Amniotic epithelial cell (primary cell): Measurements from ENCODE around the gene MPV17L.
"Not testable (repeated sequence)": the region's sequence is repeated elsewhere in the genome, so short reads cannot be mapped to it uniquely, and the experiment has no call there.

ENCODE experiments used
- DNase-seq: peaks from one replicate; pipeline ENCODE4 v3.0.0-alpha.2; 2010; ENCODE audit warnings: low read depth

Gene MPV17L

DNA sequence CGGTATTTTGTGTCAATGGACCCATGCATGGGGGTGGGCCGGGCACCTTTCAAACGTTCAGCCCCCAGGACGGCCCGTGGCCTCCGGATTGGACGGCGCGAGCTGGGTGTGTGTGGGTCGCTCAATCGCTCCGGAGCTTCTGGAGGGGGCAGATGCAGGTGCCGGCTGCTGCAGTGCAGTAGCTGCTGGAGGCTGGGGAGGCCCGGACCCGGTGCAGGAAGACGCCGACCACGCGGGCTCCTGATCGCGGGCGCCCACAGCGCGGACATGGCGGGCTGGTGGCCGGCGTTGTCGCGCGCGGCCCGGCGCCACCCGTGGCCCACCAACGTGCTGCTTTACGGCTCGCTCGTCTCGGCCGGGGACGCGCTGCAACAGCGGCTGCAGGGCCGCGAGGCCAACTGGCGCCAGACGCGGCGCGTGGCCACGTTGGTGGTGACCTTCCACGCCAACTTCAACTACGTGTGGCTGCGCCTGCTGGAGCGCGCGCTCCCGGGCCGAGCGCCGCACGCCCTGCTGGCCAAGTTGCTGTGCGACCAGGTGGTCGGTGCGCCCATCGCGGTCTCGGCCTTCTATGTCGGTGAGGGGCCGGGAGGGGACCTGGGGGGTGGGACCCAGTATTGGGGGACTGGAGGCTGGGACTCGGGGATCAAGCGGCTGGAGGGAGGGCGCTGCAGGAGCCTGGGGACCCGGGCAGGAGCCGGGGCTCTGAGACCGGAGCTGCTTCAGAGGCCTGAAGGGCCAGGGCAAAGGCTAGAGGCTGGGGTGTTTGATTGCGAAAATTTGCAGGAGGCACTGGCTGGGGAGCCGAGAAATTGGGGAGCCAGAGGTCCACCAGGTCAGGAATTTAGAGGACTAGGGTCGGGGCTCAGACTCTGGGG lies at the start of gene MPV17L:
MPV17L (plus strand) TSS at position 124 of the 878 bp plus-strand sequence; CDS start at position 268, 144 bp downstream.
- DNase-seq, result not testable (repeated sequence)

DNA sequence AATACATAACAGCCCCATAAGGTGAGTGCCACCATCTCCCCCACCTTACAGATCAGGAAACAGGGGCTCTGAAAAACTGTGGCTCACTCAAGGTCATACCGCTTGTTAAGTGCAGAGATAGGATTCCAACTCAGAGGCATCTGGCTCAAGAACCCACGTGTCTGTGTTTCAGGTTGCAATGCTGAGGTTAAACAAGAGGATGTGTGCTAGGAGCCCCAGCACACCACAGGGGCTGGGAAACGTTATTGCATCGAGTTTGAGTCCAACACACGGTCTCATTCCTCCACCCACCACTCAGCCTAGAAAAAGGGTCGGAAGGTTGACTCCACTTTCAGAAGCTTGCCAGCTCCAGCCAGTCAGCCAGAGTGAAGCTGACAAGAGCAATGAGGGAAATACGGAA lies 46.8 kb upstream of the MPV17L start:
- DNase-seq, result not testable (repeated sequence)

DNA sequence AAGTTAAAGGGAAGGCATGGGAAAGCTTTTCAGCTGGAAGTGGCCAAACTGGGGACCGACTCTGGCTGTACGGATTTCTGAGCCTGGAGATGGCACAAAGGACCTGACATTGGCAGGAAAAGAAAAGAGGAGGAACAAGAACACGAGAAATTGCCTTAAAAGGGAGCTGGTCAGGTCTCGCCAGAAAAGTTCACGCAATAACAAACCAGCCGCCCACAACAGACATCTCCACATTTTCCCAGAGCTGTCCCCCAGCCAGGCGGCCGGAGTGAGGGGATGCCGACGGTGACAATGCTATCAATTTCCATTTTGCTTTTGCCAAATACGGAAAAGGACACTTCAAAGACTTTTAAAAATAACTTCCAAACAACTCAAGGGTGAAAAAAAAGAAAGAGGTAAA lies 44.3 kb upstream of the MPV17L start:
- DNase-seq, result not testable (repeated sequence)

GRCh38 chr16:15351745-15352144 lies 43.8 kb upstream of the MPV17L start:
- not testable (repeated sequence) for DNase-seq

GRCh38 chr16:15352852-15353251 lies 42.7 kb upstream of the MPV17L start:
- DNase-seq, result not testable (repeated sequence)

- DNase-seq, result not testable (repeated sequence)
These were observed 40.7 kb upstream of the MPV17L start for GRCh38 chr16:15354846-15355245.

- not testable (repeated sequence) for DNase-seq
These were observed 38.1 kb upstream of the MPV17L start for GRCh38 chr16:15357495-15357894.

DNA sequence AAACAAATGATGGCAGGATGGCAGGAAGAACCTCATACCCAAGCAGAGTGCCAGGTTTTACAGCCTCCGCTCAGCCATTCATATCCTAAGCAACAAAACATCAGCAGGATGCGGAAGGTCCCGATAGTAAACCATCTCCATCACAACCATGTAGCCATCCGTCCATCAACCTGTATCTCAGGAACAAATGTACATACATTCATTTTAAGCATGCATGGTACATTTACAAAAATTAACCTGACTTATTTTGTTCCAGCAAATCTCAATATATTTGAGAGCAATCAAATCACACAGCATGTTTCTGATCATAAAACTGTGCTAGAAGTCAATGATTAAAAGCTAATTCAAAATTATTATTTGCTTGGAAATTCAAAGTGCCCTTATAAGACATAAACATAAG lies 17.4 kb upstream of the MPV17L start, which contains the start of gene NPIPA5:
NPIPA5 (minus strand) TSS at position 101 of the 400 bp plus-strand sequence; CDS start at position 101, 0 bp downstream.
- not testable (repeated sequence) for DNase-seq

GRCh38 chr16:15382810-15383209 lies 12.7 kb upstream of the MPV17L start:
- DNase-seq, result peak; percentile 49

- not testable (repeated sequence) for DNase-seq
These were observed 7.5 kb upstream of the MPV17L start for GRCh38 chr16:15388060-15388459.

GRCh38 chr16:15389916-15390315 lies 5.6 kb upstream of the MPV17L start:
- DNase-seq, result not testable (repeated sequence)

DNA sequence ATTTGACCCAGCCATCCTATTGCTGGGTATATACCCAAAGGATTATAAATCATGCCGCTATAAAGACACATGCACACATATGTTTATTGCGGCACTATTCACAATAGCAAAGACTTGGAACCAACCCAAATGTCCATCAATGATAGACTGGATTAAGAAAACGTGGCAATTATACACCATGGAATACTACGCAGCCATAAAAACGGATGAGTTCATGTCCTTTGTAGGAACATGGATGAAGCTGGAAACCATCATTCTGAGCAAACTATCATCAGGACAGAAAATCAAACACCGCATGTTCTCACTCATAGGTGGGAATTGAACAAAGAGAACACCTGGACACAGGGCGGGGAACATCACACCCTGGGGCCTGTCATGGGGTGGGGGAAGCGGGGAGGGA lies 2.5 kb upstream of the MPV17L start:
- not testable (repeated sequence) for DNase-seq

DNA sequence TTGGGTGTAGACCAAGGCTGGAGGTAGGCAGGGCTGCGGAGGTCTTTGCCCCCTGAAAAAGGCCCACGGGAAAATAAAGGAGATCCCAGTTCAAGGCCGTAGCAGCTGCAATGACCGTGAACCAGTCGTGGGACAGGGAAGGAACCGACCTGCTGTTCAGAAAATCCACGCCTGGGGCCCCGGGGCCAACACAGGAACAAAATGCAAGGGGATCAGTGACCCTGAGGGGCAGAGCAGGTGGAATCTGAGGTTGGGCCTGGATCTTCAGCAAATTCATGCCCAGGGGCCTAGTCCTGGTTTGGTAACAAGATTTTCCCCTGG lies 915 bp downstream of the MPV17L start:
- DNase-seq, result not testable (repeated sequence)

DNA sequence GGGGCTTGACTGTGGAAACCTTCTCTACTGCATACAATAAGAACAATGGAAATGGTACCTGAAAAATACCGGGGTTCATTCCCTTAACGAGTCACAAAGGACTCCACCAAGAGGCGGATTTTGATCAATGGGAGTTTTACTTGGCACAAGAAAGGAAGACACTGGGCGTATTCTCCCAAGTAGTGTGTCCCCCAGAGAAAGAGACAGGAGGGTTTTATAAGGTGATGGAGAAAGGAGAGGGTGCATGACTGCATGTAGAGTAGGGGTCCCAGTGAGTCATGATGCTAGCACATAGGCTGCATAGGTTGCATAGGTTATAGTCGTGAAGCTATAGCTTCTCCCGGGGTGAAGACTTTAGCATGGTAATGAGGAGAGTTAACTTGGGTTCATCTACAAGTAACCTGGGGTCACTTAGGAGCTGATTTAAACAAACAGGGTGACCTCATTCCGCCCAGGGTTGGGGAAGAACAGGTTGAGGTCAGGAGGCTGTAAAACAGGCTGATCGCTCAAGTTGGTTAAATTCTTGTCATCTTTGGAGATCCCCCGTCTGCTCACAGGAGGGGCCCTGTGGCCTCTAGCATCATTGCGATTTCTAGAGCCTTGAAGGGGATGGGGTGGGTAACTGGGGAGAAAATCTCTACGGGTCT lies 1.5 kb downstream of the MPV17L start:
- DNase-seq, result no peak

DNA sequence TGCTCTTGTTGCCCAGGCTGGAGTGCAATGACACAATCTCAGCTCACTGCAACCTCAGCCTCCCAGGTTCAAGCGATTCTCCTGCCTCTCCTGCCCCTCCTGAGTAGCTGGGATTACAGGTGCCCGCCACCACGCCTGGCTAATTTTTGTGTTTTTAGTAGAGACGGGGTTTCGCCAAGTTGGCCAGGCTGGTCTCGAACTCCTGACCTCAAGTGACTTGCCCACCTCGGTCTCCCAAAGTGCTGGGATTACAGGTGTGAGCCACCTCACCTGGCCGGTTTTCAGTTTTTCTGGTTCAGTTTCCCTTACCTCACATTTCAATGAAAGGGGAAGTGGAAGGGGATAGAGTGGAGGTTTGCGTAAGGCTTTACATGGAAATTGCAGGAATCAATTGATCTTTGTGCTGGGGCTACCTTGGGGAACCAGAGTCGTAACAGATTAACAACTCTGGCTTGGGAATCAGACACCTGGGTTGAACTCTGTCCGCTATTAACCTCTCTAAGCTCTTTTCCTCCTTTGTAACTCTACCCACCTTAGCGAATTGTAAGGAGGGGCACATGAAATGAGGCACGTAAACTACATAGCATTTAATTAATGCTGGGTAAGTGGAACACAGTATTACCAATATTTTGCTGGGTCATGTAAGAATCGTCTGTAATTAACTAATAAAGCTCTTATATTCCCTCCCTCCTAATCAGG lies 3.2 kb downstream of the MPV17L start:
- no peak for DNase-seq

GRCh38 chr16:15399317-15399716 lies 3.8 kb downstream of the MPV17L start:
- DNase-seq, result no peak

DNA sequence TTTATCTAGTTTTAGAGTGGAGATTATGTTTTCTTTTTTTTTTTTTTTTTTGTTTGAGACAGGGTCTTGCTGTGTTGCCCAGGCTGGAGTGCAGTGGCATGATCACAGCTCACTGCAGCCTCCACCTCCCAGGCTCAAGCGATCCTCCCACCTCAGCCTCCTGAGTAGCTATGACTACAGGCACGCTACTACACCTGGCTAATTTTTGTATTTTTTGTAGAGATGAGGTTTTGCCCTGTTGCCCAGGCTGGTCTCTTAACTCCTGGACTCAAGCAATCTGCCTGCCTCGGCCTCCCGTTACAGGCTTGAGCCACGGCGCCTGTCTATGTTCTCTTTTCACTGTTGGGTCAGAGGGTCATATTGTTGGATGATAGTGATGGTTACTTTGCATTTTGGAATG lies 4.8 kb downstream of the MPV17L start:
- not testable (repeated sequence) for DNase-seq

- DNase-seq, result no peak
These were observed 6.4 kb downstream of the MPV17L start for GRCh38 chr16:15401972-15402371.

DNA sequence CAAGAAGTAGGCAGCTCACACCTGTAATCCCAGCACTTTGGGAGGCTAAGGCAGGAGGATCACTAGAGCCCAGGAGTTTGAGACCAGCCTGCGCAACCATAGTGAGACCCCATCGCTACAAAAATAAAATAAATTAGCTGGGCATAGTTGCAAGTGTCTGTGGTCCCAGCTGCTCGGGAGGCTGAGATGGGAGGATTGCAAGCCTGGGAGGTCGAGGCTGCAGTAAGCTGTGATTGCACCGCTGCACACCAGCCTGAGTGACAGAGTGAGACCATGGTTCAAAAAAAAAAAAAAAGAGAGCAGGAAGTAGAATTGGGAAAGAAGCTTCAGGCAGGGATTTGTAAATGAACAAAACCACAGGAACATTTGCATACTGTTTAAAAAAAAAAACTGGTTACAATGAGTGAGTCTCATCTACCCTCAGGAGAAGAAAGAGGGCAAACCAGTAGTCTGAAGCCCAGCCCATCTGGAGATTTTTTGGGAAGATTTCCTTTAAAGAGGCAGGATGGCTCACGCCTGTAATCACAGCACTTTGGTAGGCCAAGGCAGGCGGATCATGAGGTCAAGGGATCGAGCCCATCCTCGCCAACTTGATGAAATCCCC lies 7.9 kb downstream of the MPV17L start:
- DNase-seq, result peak; percentile 44

- peak; percentile 14 for DNase-seq
These were observed 8.5 kb downstream of the MPV17L start for GRCh38 chr16:15404091-15404490.

DNA sequence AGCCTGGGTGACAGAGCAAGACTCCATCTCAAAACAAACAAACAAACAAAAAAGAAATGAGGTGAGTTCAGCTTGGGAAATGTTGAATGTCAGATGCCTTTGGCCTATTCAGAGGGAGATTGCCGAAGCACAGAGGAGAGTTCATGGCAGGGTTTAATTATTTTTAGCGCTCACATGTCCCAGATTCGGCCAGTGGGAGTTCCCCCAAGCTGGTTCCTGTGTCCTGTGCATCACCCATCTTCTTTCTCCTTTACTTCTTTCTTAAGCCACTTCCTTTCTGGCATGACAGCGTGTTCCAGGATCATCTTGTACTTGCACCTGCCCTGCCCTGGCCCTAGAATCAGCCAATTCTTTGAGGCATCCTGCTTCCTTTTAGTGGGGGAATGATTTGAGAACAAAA lies 9.2 kb downstream of the MPV17L start:
- peak; percentile 24 for DNase-seq

DNA sequence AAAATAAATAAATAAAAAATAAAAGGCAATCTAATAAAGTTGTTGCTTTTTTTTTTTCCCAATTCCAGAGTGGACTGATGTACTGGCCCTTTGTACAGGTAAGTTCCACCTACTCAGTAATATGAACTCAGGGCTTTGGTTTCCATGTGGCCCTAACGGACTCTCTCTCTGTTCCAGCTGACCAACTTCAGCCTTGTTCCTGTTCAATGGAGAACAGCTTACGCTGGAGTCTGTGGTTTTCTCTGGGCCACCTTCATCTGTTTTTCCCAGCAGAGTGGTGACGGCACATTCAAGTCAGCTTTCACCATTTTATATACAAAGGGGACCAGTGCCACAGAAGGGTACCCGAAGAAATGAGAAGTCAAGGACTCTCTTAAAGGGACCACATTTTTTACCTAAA lies 12.2 kb downstream of the MPV17L start:
- DNase-seq, result not testable (repeated sequence)
